Panc1 (cell line): Measurements from ENCODE around the gene FLYWCH1. TPM values are rescaled to one million over a fixed set of nuclear protein-coding genes. Genes with fewer than 3 reads are reported as not detected.

Experiments used
- ATAC-seq: fragments of 200-7000 bp; cut with Tn5 transposase; 2 replicates; pipeline ENCODE4 v1.9.1; 2020; ENCODE audit warnings: mild to moderate bottlenecking, moderate library complexity
- BruUV-seq: library from RNA; stranded (reverse); fragments of 400-500 nt; replicated peaks from 2 replicates; lab custom pipeline; 2021; lab: Mats Ljungman, UMichigan
- CTCF ChIA-PET: fragments of 300-600 bp; sonication (Branson Sonifier 250); formaldehyde crosslinking; loops from one replicate; lab custom pipeline; 2022; ENCODE audit warnings: antibody characterized with exemption; lab: Charles Lee
- POLR2A ChIA-PET: fragments of 300-600 bp; sonication (Branson Sonifier 250); formaldehyde crosslinking; loops from one replicate; lab custom pipeline; 2022; ENCODE audit warnings: antibody characterized with exemption; lab: Charles Lee
- DNase-seq: peaks from one replicate; pipeline ENCODE4 v3.0.0-alpha.2; 2010; ENCODE audit warnings: low read depth, low spot score
- H3K27ac ChIP-seq: 2 replicates; pipeline ENCODE4 v1.5.1; 2011; ENCODE audit warnings: mild to moderate bottlenecking, low read length, inconsistent platforms
- H3K27me3 ChIP-seq: fragments of 200-500 bp; sonication (Bioruptor generic); 2 replicates; pipeline ENCODE4 v1.6.0; 2014; ENCODE audit warnings: low read length, inconsistent platforms; ENCODE audit not compliant: control insufficient read depth, insufficient read depth
- H3K36me3 ChIP-seq: fragments of 200-500 bp; sonication (Bioruptor generic); 2 replicates; pipeline ENCODE4 v1.5.1; 2014; ENCODE audit warnings: inconsistent platforms, mild to moderate bottlenecking, low read length, moderate library complexity; ENCODE audit not compliant: control insufficient read depth, insufficient read depth
- H3K4me1 ChIP-seq: 2 replicates; pipeline ENCODE4 v1.5.1; 2011; ENCODE audit warnings: inconsistent platforms, mild to moderate bottlenecking, low read length, moderate library complexity; ENCODE audit not compliant: control insufficient read depth, insufficient read depth
- H3K4me3 ChIP-seq, 2 experiments: 2 replicates each; pipeline ENCODE4 v1.5.1; 2011 to 2012; ENCODE audit warnings: low read depth in 2 of 2, low read length in 2 of 2, mild to moderate bottlenecking in 2 of 2, inconsistent platforms in 1 of 2, moderate library complexity in 1 of 2
- H3K9me3 ChIP-seq: fragments of 200-500 bp; sonication (Bioruptor generic); 2 replicates; pipeline ENCODE4 v1.5.1; 2014; ENCODE audit warnings: low read depth, mild to moderate bottlenecking, inconsistent platforms, low read length, moderate library complexity; ENCODE audit not compliant: control insufficient read depth, insufficient read depth
- CTCF ChIP-seq: fragments of 450-650 bp; IDR thresholded peaks from 2 replicates; pipeline ENCODE4 v1.5.1; 2017; ENCODE audit warnings: mild to moderate bottlenecking
- POLR2AphosphoS5 ChIP-seq: IDR thresholded peaks from 2 replicates; pipeline ENCODE4 v1.6.1; 2012; ENCODE audit warnings: mild to moderate bottlenecking, low read depth, low read length, moderate library complexity
- REST ChIP-seq, 2 experiments: IDR thresholded peaks; 2 replicates each; pipeline ENCODE4 v1.6.1; 2011 to 2012; ENCODE audit warnings: low read depth in 2 of 2, control low read depth in 1 of 2, low read length in 1 of 2, mild to moderate bottlenecking in 1 of 2, moderate library complexity in 1 of 2; ENCODE audit not compliant: insufficient read depth in 1 of 2
- SIN3A ChIP-seq: IDR thresholded peaks from 2 replicates; pipeline ENCODE4 v1.6.1; 2012; ENCODE audit warnings: low read depth, mild to moderate bottlenecking, low read length, moderate library complexity, borderline replicate concordance; ENCODE audit not compliant: insufficient read depth
- TCF7L2 ChIP-seq: IDR thresholded peaks from 2 replicates; pipeline ENCODE4 v1.6.1; 2011; ENCODE audit warnings: mild to moderate bottlenecking, low read depth, low read length, inconsistent platforms
- in situ Hi-C: cut with HindIII; loops from 2 replicates; pipeline ENCODE4 v1.10.0; 2016; ENCODE audit warnings: low sequenced_read_pairs, low pct_unique_long_range_greater_than_20kb
- intact Hi-C: fragments of 100-400 bp; cut with micrococcal nuclease; formaldehyde crosslinking; loops from one replicate; pipeline ENCODE4 v1.10.0; 2022; ENCODE audit not compliant: unreplicated experiment
- total RNA-seq: library from RNA; stranded (reverse); gene quantifications from one replicate; pipeline ENCODE4 v1.2.1, GENCODE V29; 2021; ENCODE audit not compliant: unreplicated experiment

The FLYWCH1 gene
- total RNA-seq, 1 experiment from 2014 or later: 67.9 TPM

- DNase-seq (no peak), ATAC-seq (no peak; the same call in 1 of the 2 replicates)
- no peaks in the 10 kb centered on the region for H3K36me3 ChIP-seq
- TF ChIP-seq CTCF: no peak
- no peak for TF ChIP-seq TCF7L2
- no peak for TF ChIP-seq POLR2AphosphoS5
- TF ChIP-seq SIN3A: no peak
- TF ChIP-seq REST (IDR thresholded peaks at IDR 0.05; ENCODE audit: insufficient read depth in 1 of 2, low read depth in 2 of 2, low read length in 1 of 2): no peak
- CTCF ChIA-PET: no interaction called here
- no peaks in the 10 kb centered on the region for H3K27me3 ChIP-seq
- POLR2A ChIA-PET: no interaction called here
- peaks cover 5% of the 10 kb centered on the region; the same call in 1 of the 2 replicates for H3K4me1 ChIP-seq
- intact Hi-C loops (no loop called here), in situ Hi-C loops (no loop called here)
- no TSS peak for BruUV-seq
- H3K27ac ChIP-seq: no peak overlapping the region
- no peak overlapping the region for H3K4me3 ChIP-seq
- no peaks in the 10 kb centered on the region for H3K9me3 ChIP-seq
Observed at GRCh38 chr16:2953706-2954627, 42.2 kb downstream of the FLYWCH1 start.

- in situ Hi-C loops (no loop called here), intact Hi-C loops (no loop called here)
- peaks cover 5% of the 10 kb centered on the region; the same call in 1 of the 2 replicates for H3K4me1 ChIP-seq
- ATAC-seq (no peak; the same call in 1 of the 2 replicates), DNase-seq (no peak)
- H3K27ac ChIP-seq: no peak overlapping the region
- CTCF ChIA-PET: no interaction called here
- H3K27me3 ChIP-seq: no peaks in the 10 kb centered on the region
- no peak overlapping the region for H3K4me3 ChIP-seq
- POLR2A ChIA-PET: no interaction called here
- H3K9me3 ChIP-seq: no peaks in the 10 kb centered on the region
- BruUV-seq: no TSS peak
- TF ChIP-seq CTCF: no peak
- TF ChIP-seq REST (IDR thresholded peaks at IDR 0.05; ENCODE audit: insufficient read depth in 1 of 2, low read depth in 2 of 2, low read length in 1 of 2): no peak
- no peak for TF ChIP-seq POLR2AphosphoS5
- TF ChIP-seq TCF7L2: no peak
- no peak for TF ChIP-seq SIN3A
- H3K36me3 ChIP-seq: no peaks in the 10 kb centered on the region
Observed at GRCh38 chr16:2954656-2955381, 43.1 kb downstream of the FLYWCH1 start.
